GM18870 (cell line): ENCODE data around the gene RRBP1.
"Not testable (repeated sequence)": the region's sequence is repeated elsewhere in the genome, so short reads cannot be mapped to it uniquely, and the experiment has no call there.

Experiments used
- ATAC-seq: cut with Tn5 transposase; IDR thresholded peaks from one replicate; pipeline ENCODE4 v1.9.1; 2021; ENCODE audit warnings: moderate library complexity; ENCODE audit not compliant: unreplicated experiment

Gene RRBP1

DNA sequence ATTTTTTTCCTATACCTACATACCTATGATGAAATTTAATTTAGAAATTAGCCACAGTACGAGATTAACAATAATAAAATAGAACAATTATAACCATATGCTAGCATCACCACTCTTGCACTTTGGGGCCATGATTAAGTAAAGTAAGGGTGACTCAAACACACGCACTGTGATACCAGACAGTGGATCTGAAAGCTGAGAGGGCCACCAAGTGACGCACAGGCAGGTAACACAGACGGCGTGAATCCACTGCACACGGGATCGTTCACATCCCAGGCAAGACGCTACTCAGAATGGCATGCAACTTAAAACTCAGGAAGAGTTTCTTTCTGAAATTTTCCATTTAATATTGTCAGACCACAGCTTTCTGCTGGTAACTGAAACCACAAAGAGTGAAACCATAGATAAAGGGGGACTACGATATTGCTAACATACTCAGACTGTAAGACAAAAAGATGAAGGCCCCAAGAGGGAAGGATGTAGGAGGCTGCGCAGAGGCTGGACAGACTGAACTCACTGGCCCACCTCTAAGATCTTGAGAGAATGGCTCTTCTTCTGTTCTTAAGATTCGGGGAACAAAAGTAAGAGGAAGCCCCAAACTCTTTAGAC lies 17.9 kb downstream of the RRBP1 start:
- no peak for ATAC-seq

DNA sequence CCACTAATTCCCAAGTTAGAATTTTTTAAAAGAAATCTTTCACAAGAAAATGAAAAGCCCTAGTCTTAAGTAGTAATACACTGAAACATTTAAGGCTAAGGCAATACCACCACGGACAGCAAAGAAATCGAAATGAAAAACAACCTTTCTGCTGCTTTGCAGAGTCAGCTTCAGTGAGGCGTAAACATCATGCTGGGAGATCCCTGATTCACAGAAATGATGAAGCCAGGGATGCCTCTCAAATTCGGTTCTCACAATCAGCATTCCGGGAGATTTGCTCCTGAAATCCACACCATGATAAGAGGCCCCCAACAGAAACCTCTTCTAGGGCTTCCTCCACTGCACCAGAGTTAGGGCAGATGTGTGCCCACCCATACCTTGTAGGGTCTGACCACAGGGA lies 18.6 kb downstream of the RRBP1 start:
- ATAC-seq = no peak

DNA sequence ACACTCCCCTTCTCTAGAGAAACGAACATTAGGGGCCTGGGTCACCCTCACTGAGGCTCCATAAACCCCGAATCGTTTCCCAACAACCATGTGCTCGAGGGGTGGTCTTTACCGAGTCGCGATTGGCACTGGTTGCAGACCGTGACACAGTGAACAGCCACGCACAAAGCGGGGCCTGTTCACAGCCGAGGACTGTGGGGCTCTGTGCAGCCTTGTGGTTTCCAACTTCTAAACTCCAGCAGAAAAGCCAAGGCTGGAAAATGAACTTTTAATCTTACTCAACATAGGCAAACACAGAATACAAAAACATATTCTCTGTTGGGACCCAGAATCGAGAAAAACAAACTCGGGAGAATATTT lies 19.0 kb downstream of the RRBP1 start:
- no peak for ATAC-seq

DNA sequence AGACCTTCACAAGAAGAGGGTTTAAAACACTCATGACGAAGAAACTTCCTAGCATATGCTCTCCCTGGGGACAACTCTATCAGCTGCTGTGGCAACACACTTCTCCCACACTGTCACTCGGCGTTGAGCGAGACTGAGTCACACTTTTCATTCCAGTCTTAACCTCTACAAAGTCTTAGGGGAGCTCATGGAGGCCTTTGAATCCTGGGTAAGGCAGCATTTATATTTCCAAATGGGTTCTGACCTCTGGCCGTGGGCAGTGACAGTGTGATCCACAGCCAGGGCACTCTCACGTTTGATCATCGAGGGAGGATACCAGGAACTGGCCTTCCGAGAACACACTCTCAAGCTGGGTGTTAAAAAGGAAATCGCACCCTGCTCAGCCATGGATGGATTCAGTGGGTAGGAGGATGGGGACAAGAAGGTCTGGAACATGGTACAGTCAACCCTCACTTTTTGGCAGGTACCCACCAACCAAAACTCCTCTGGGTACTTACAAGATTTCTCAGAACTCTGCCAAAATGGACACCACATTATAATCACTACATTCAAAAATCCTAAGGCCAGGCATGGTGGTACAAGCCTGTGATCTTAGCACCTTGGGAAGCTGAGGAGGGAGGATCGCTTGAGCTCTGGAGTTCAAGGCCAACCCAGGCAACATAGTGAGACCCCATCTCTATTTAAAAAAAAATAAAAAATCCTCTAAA lies 19.6 kb downstream of the RRBP1 start:
- no peak for ATAC-seq

DNA sequence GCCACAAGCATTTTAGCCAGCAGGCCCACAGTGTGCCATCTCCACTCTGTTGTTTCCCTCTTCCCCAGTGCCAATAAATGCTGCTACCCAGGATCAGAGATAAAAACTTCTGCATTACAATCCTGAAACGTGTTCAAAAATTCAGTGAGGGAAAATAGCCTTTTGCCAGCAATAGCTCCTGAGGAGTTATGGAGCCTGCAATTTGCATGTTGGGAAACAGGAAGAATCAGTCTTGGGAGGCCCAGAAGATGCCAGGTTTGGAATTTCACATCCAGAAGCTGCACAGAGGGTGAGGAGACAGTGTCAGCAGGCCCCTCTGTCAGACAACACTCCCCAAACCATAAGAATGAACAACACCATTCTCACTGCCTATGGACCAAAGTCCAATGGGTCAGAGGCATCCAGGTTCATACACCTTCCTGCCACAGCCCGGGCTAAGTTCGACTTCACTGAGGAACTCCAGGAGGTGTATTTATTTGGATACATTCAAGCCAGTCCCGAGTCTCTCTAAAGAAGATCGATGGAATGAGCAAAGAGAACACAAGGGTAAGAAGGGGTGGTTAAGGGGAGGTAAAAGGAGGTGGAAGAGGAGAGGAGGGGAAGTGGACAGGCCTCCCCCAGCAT lies 20.8 kb downstream of the RRBP1 start:
- no peak for ATAC-seq

DNA sequence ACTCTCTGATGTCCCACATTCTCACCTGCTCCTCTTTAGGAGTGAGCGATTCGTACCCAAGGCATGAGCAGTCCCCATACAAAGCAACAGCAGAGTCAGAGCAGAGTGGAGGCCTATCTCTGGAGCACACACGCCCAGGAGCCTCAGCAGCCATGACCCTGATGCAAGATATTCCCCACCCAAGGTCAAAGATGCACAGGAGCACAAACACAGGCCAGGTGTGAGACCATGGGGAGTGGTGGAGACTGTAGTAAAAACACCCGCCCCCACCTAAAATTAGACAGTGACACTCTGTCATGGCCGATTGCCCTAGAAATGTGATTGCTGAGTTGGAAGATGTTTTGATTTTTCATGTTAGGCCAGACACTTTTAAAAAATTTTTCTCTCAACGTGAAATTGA lies 21.4 kb downstream of the RRBP1 start:
- ATAC-seq = no peak

DNA sequence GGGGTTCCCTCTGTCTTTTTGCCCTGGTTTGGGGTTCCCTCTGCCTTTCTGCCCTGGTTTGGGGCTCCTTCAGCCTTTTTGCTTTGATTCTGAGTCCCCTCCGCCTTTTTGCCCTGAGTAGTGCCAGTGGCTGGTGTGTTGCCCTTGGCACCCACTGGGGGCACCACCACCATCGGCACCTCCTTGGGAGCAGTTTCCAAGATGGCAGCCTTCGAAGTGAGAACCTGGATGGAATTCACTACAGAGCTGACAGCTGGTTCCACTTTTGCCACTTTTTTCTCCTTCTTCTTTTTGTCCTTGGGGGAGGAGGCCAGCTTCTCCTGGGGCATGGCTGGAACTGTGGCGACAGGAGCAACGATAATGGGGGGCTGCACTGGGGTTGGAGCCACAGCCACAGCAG lies 22.2 kb downstream of the RRBP1 start:
- ATAC-seq = no peak

DNA sequence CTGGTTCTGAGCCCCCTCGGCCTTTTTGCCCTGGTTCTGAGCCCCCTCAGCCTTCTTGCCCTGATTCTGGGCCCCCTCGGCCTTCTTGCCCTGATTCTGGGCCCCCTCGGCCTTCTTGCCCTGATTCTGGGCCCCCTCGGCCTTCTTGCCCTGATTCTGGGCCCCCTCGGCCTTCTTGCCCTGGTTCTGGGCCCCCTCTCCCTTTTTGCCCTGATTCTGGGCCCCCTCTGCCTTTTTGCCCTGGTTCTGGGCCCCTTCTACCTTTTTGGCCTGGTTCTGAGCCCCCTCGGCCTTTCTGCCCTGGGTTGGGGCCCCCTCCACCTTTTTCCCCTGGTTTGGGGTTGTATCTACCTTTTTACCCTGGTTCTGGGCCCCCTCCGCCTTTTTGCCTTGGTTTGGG lies 22.7 kb downstream of the RRBP1 start:
- ATAC-seq = not testable (repeated sequence)

DNA sequence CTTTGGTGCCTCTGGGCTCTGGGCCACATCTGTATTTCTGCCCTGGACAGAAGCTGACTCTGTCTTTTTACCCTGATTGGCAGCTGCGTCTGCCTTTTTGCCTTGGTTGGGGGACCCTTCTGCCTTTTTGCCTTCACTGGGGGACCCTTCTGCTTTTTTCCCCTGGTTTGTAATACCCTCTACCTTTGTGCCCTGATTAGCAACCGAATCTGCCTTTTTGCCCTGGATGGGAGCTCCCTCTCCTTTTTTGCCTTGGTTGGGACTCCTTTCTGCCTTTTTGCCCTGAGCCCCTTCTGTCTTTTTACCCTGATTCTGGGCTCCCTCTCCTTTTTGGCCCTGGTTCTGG lies 23.4 kb downstream of the RRBP1 start:
- no peak for ATAC-seq

DNA sequence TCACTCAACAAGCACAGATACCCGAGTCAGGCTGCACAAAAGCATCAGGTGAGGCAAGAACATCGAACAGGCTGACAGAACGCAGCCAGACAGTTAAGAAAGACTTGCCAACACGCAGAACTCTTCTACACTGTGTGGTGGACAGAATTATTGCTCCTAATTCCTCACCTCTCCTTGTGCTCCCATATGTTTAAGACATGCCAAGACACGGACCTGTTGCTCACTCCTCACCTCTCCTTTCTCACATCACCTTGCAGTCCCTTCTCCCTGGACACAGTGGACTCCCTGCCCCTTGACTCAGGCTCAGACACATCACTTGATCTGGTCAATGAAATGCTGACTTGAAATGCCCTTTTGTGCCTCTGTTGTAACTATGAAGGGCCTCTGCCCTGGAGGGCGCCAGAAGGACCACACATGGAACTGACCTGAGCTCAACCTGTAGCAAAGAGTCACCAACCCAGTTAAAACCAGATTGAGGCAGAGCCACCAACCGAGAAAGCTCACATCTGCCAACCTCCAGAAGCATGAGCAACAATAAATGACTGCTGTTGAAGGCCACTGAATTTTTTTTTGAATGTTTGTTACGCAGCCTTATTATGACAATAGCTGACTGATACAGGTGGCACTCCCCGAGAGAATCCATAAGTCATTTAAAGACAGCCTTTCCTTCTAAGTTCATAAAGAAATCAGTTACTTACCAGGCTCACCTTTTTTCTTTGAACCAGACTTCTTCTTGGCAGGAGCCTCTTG lies 24.0 kb downstream of the RRBP1 start:
- ATAC-seq = no peak

DNA sequence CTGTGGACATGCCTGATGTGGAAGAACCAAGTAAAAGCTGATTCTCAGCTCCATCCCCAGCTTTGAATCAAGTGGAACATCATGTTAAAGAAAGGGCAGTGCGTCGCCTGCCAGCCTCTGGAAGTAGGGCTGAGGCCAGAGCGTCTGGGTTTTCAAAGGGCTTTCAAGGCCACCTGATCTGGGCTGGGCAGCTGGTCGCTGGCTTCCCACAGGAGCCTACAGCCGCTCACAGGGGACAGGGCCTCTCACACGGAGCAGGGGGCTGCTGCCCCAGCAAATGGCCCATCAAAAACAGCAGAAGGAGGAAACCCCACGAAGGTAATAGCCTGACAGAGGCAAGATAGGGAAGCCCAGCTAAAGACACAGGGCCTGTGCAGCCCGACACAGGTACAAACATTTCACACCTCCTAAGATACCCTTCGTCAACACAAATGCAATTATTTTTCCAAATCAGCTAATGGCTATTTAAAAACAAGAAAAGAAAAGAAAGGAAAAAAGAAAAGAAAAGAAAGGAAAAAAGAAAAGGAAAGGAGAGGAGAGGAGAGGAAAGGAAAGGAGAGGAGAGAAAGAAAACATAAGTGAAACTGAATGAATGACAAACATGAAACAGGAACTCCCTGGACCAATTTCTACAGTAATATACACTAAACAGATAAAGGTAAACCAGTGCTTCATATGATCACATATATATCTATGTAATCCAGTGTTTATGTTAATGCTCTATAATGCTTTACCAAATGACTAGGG lies 24.8 kb downstream of the RRBP1 start:
- no peak for ATAC-seq

DNA sequence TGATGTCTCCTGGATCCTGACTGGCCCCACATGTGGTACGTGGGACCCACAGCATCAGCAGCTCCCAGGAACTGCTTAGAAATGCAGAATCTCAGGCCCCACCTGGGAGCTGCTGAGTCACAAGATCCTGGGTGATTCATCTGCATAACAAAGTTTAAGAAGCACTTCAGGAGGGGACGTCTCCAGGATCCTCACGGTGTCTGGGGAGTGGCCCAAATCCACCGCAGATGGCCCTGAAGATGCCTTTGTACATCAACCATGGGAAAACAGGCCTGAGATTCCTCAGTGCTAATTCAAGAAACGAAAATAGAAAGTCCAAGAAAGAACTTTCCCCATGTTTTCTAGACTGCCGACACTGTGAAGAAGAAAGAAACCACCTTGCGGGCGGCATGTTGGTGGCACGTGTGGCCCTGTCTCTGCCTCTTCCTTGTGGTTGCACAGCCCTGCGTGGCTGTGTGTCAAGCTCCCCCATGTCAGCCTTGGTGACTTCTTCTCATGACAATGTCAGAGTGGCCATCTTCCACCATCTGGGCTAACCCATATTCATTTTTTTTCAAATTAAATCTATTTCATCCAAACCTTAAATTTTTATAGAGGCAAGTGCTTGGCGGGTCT lies 26.1 kb downstream of the RRBP1 start:
- ATAC-seq = no peak

DNA sequence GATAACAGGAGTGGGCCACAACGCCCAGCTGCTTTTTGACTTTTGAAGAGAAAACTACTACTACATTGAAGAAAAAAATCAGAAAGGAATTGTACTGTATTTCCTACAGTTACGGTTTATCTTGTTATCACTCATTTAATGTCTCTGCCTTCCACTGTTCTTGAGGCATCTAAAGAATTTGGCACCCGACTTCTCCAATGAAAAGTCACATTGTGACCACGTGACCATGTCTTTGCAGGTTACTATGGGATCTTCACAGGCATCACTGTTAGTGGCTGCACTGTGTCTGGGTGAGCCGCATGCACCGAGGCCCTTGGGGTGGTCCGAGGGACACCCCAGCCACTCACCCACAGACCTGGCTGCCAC lies 26.8 kb downstream of the RRBP1 start:
- no peak for ATAC-seq

DNA sequence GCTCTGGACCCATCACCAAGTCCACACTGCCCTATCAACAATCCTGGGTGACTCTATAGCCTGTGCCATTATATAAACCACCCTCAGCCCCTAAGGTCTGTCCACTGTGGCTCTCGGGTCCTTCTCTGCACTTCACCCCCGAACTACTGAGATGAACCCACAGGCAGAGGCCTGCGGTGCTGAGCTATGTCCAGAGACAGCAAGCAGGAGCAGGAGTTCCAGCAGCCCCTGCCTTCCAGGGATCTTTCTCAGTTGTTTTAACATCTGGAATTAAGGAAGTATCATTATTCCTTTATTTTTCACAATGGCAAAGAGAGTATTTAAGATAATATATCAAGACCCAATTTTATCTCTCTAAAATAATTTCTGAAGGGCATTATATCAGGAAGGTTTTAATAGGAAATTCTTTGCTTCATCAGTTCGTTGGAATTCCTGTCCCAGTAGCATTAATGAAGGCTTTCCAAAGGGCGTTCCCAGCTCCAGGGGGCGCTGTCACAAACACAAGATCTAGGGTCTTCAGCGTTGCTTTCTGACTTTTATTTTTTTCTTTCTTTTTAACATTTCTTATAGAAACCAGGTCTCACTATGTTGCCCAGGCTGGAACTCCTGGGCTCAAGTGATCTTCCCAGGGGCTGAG lies 27.3 kb downstream of the RRBP1 start:
- ATAC-seq = no peak

DNA sequence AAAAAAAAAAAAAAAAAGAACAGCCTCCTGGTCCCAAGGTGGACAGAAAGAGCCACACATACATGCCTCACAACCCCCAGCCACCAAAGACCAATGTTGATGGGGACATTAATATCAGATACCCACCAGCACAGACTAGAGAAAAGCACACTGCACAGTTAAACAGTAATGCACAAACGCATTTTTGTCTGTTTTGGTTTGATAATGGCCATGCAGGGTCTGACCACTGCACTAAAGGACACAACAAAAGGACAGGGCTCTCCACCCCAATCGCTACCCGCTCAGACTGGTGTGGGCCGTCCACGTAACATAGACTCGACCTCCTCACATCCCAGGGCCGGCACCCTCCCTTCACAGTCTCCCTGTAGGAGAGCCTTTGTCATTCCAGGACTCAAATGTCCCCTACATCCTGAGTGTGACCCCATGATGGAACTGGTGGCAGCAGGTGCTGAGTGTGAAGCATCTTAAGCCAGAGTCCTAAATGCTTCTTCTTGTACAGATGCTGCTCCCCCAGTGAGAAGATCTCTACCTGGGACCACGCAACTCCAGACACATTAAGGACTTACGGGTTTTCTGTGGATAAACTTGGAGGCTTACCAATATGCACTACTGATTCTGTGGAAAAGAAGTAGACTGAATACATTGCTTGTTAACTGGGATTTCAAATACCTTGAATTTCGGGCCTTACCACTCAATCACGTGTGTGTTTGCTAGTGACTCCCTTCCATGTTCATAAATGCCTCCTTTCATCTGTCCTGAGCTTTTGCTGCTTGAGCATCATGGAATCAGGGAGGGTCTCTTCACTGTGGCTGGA lies 28.0 kb downstream of the RRBP1 start:
- no peak for ATAC-seq

DNA sequence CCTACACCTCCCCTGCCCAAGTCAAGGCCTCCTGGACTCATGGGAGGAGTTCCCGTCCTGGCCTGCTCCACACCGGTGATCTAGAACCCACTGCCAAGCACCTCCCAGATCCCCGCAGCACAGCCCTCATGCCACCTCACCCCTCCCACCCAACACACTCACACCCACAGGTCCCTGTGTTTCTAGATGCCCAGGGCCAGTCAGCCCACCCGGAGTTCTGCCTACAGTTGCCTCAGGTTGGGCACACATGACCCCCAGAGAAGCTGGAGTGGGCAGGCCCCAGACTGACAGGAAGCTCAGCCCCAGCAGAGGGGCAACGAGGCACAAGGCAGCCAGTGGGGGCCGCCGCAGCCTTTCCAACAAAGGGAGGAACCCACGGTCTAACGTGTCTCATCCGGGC lies 29.6 kb downstream of the RRBP1 start:
- ATAC-seq = no peak

DNA sequence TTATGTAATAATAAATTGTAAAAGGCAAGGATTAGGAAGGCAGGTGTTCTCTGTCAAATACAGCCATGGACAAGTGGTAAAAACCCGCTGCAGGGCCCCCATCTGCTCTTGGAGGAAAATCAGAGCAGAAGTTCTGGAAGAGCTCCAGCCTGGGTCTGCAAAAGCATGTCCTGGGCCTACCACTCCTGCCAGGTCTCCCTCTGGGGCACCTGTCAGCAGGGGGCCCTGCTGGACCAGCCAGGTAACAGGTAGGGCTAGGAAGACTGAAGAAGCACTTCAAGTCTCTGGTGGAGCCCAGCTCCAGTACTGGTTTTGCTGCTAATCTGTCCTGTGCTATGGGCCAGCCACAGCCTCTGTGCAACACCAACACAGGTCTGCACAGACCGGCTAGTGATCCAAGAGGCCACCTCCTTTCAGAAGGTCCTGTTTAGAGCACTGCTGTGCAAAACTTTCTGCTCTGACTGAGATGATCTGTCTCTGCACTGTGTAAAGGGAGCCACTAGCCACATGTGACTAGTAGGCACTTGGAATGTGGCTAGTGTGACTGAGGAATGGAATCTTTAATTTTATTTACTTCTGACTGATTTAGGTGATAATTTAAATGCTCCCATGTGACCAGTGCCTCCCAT lies 30.2 kb downstream of the RRBP1 start:
- ATAC-seq = no peak

DNA sequence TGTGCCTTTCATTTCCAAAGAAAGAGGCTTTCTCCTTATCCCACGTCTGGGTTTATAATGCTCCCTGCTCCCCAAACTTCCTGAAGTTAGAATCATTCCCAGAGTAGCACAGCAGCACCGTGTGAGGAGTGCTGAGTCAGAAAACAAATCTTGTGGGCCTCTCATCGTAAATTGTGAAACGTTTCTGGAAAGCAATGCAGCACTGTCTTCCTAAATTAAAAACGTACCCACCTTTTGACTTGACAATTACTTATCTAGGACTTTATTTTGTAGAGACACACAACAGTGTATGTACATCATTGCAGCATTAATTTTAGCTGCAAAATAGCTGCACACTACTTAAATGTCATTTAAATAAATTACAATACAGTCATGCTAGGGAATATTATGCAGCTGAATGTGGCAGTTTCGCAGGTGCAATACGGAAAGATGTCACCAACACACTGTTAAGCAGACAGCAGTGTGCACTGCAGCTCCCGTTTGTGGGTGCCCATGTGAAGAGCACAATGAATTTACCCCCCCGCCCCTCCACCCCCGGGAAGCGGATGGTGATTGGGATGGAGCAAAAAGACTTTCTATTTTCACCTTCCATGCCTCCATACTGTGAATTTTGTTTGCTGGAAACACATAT lies 30.8 kb downstream of the RRBP1 start:
- ATAC-seq = no peak
